Hepatic stellate cell (primary cell): ENCODE data around the gene DNAJC16.
"Not testable (repeated sequence)": the region's sequence is repeated elsewhere in the genome, so short reads cannot be mapped to it uniquely, and the experiment has no call there.

ENCODE experiments used
- DNase-seq: peaks from one replicate; pipeline ENCODE4 v3.0.0; 2011; ENCODE audit warnings: low spot score

The DNAJC16 gene

GRCh38 chr1:15507278-15507677, 19.4 kb upstream of the DNAJC16 start:
- no peak for DNase-seq

GRCh38 chr1:15508700-15509487, 17.8 kb upstream of the DNAJC16 start:
- no peak for DNase-seq

GRCh38 chr1:15509586-15509985, 17.1 kb upstream of the DNAJC16 start:
- no peak for DNase-seq

GRCh38 chr1:15510611-15511405, 15.8 kb upstream of the DNAJC16 start:
- no peak for DNase-seq

- DNase-seq = no peak
These were observed 13.5 kb upstream of the DNAJC16 start for GRCh38 chr1:15513192-15513591.

GRCh38 chr1:15513919-15514318, 12.7 kb upstream of the DNAJC16 start:
- no peak for DNase-seq

- DNase-seq = not testable (repeated sequence)
These were observed 12.1 kb upstream of the DNAJC16 start for GRCh38 chr1:15514557-15514956.

GRCh38 chr1:15515022-15515663, 11.5 kb upstream of the DNAJC16 start:
- DNase-seq = no peak

GRCh38 chr1:15519625-15520024, 7.0 kb upstream of the DNAJC16 start:
- DNase-seq = no peak

GRCh38 chr1:15521206-15521906, 5.3 kb upstream of the DNAJC16 start:
- not testable (repeated sequence) for DNase-seq

GRCh38 chr1:15522551-15522950, 4.1 kb upstream of the DNAJC16 start:
- no peak for DNase-seq

GRCh38 chr1:15523104-15524020, 3.3 kb upstream of the DNAJC16 start:
- no peak for DNase-seq

GRCh38 chr1:15524021-15524282, 2.7 kb upstream of the DNAJC16 start, which contains the start of gene CASP9:
Gene CASP9 (minus strand): TSS chr1:15524215. CDS start chr1:15524200, 15 bp downstream.
- DNase-seq = no peak

- peak; percentile 94 for DNase-seq
These were observed 2.2 kb upstream of the DNAJC16 start for GRCh38 chr1:15524283-15525049.

GRCh38 chr1:15525050-15526020, 1.3 kb upstream of the DNAJC16 start:
- DNase-seq = peak; percentile 97

- no peak for DNase-seq
These were observed 593 bp upstream of the DNAJC16 start for GRCh38 chr1:15526021-15526489.

- no peak for DNase-seq
These were observed 4.4 kb downstream of the DNAJC16 start for GRCh38 chr1:15531003-15531402.

GRCh38 chr1:15531682-15532081, 5.0 kb downstream of the DNAJC16 start:
- DNase-seq = no peak

- no peak for DNase-seq
These were observed 12.1 kb downstream of the DNAJC16 start for GRCh38 chr1:15538771-15539170.
